GM20431 (cell line): ENCODE results near the gene CDYL.

Source experiments
- in situ Hi-C: fragments of 300-500 bp; cut with MseI, MboI; formaldehyde crosslinking; loops from one replicate; pipeline ENCODE4 v1.15.0; 2020; ENCODE audit warnings: low sequenced_read_pairs; ENCODE audit not compliant: unreplicated experiment

The CDYL gene

GRCh38 chr6:4773181-4773580 is 3.0 kb upstream of the CDYL start:
- in situ Hi-C loops, result no loop called here

GRCh38 chr6:4774296-4774695 is 1.9 kb upstream of the CDYL start:
- in situ Hi-C loops, result no loop called here

- in situ Hi-C loops, result no loop called here
These were observed 1.3 kb upstream of the CDYL start for GRCh38 chr6:4774715-4775493.

- in situ Hi-C loops, result no loop called here
These were observed 592 bp upstream of the CDYL start for GRCh38 chr6:4775494-4776130.

- in situ Hi-C loops, result no loop called here
These were observed 539 bp downstream of the CDYL start for GRCh38 chr6:4776493-4777393.

- in situ Hi-C loops, result no loop called here
These were observed 1.3 kb downstream of the CDYL start for GRCh38 chr6:4777394-4777935.

- in situ Hi-C loops, result no loop called here
These were observed 1.9 kb downstream of the CDYL start for GRCh38 chr6:4778086-4778485.

- in situ Hi-C loops, result no loop called here
These were observed 4.2 kb downstream of the CDYL start for GRCh38 chr6:4780360-4780812.

GRCh38 chr6:4781426-4781825 is 5.2 kb downstream of the CDYL start:
- in situ Hi-C loops, result no loop called here

GRCh38 chr6:4781967-4782575 is 5.9 kb downstream of the CDYL start:
- in situ Hi-C loops, result no loop called here

GRCh38 chr6:4786996-4787395 is 10.8 kb downstream of the CDYL start:
- in situ Hi-C loops, result no loop called here

- in situ Hi-C loops, result no loop called here
These were observed 12.3 kb downstream of the CDYL start for GRCh38 chr6:4788482-4788881.

GRCh38 chr6:4788953-4789584 is 12.9 kb downstream of the CDYL start:
- in situ Hi-C loops, result no loop called here

GRCh38 chr6:4790158-4790899 is 14.1 kb downstream of the CDYL start:
- in situ Hi-C loops, result no loop called here

- in situ Hi-C loops, result no loop called here
These were observed 18.0 kb downstream of the CDYL start for GRCh38 chr6:4794140-4794707.

- in situ Hi-C loops, result no loop called here
These were observed 21.4 kb downstream of the CDYL start for GRCh38 chr6:4797587-4797986.

GRCh38 chr6:4799912-4800311 is 23.7 kb downstream of the CDYL start:
- in situ Hi-C loops, result no loop called here

GRCh38 chr6:4800662-4801061 is 24.5 kb downstream of the CDYL start:
- in situ Hi-C loops, result no loop called here
